GM21423 (cell line): ENCODE data around the gene ALG13.
"Not testable (repeated sequence)": the region's sequence is repeated elsewhere in the genome, so short reads cannot be mapped to it uniquely, and the experiment has no call there.

Experiments used
- ATAC-seq: cut with Tn5 transposase; IDR thresholded peaks from one replicate; pipeline ENCODE4 v1.9.1; 2021; ENCODE audit warnings: mild to moderate bottlenecking, moderate library complexity; ENCODE audit not compliant: unreplicated experiment

The ALG13 gene

GRCh38 chrX:111680988-111681779 is at the start of gene ALG13:
Gene ALG13 (plus strand): TSS chrX:111681170. CDS start chrX:111681219, 49 bp downstream.
- peak; percentile 98 for ATAC-seq

DNA sequence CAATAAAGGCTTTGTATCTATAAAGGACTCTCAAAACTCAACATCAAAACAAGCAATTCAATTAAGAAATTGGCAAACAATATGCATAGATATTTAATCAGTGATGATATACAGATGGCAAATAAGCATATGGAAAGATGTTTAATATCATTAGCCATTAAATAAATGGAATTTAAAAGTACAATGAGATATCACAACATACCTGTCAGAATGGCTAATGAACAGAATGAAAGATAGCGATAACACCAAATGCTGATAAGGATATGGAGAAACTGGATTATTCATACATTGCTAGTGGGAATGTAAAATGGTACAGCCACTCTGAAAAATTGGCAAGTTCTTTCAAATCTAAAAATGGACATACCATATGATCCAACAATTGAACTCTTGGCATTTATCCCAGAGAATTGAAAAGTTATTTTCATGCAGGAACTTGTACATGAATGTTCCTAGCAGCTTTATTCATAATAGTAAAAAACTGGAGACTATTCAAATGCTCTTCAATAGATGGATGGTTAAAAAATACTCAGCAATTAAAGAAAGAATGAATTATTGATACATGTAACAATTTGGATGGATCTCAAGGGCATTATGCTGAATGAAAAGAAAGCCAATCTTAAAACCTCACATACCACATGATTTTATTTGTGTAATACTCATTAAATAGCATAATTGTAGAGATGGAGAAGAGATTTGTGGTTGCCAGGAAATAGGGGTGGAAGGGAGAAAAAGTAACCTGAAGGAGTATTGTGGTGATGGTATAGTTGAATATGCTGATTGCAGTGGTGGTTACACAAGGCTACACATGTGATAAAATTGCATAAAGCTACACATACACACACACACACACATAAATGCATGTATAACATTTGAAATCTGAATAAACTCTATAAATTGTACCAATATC is 45.9 kb upstream of the ALG13 start:
- ATAC-seq, result no peak

- no peak for ATAC-seq
These were observed 39.0 kb upstream of the ALG13 start for GRCh38 chrX:111641969-111642368.

DNA sequence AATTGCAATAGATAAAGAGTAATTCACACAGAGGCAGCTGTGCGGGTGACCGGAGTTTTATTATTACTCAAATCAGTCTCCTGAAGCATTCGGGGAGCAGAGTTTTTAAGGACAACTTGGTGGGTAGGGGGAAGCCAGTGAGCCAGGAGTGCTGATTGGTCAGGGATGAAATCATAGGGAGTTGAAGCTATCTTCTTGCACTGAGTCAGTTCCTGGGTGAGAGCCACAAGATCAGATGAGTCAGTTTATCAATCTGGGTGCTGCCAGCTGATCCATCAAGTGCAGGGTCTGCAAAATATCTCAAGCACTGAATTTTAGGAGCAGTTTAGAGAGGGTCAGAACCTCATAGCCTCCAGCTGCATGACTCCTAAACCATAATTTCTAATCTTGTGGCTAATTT is 35.8 kb upstream of the ALG13 start:
- ATAC-seq, result not testable (repeated sequence)

DNA sequence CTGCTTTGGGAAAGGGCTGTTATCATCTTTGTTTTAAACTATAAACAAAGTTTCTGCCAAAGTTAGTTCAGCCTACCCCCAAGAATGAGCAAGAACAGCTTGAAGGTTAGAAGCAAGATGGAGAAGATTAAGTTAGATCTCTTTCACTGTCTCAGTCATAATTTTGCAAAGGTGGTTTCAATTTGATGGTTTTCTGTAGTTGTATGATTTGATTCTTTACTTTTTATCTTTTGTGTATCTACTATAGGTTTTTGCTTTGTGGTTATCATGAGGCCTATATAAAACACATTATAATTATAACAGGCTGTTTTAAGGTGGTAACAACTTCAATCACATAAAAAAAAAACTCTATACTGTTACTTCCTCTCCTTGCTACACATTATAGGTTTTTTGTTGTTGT is 35.4 kb upstream of the ALG13 start:
- no peak for ATAC-seq

GRCh38 chrX:111646515-111646914 is 34.5 kb upstream of the ALG13 start:
- ATAC-seq, result no peak

DNA sequence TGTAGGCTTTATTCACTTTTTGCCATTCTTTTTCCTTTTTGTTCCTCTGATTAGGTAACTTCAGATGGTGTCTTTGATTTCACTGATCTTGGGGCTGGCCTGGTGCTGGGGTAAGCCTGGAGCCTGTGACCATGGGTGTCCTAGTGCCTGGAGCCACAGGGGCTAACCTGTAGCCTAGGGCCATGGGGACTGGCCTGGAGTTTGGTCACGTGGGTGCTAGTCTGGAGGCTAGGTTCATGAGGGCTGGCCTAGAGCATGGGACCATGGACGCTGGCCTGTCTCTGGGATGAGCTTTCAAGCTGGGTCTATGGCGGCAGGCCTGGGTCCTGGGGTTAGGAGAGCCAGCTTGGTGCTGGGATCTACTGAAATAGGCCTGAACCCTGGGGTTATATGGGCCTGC is 32.2 kb upstream of the ALG13 start:
- ATAC-seq, result no peak

DNA sequence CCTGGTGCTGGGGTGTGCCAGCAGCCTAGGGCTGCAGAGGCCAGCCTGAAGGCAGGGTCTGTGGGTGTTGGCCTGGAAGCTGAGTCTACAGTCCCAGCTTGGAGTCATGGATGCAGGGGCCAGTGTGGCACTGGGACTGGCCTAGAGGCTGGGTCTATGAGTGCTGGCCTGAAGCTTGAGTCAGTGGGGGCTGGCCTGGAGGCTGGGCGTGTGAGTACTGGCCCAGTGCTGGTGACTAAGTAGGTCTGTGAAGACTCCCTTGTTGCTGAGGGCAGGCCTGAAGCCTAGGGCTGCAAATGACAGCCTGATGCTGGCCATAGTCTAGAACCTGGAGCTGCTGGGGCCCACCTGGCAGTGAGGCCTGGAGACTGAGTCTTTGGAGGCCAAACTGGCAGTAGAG is 31.3 kb upstream of the ALG13 start:
- ATAC-seq, result no peak

- ATAC-seq, result no peak
These were observed 30.1 kb upstream of the ALG13 start for GRCh38 chrX:111650845-111651244.

- ATAC-seq, result no peak
These were observed 28.3 kb upstream of the ALG13 start for GRCh38 chrX:111652719-111653118.

DNA sequence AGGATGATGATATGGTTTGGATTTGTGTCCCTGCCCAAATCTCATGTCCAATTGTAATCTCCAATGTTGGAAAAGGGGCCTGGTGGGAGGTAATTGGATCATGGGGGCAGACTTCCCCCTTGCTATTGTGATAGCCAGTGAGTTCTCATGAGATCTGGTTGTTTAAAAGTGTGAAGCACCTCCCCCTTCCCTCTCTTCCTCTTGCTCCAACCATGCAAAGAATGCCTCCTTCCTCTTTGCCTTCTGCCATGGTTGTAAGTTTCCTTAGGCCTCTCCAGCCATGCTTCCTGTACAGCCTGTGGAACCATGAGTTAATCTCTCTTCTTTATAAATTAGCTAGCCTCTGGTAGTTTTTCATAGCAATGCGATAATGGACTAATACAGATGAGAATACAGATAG is 19.7 kb upstream of the ALG13 start:
- ATAC-seq, result no peak

- ATAC-seq, result no peak
These were observed 18.7 kb upstream of the ALG13 start for GRCh38 chrX:111662292-111662691.

GRCh38 chrX:111671668-111672067 is 9.3 kb upstream of the ALG13 start:
- no peak for ATAC-seq

- no peak for ATAC-seq
These were observed 6.3 kb downstream of the ALG13 start for GRCh38 chrX:111687305-111687704.

DNA sequence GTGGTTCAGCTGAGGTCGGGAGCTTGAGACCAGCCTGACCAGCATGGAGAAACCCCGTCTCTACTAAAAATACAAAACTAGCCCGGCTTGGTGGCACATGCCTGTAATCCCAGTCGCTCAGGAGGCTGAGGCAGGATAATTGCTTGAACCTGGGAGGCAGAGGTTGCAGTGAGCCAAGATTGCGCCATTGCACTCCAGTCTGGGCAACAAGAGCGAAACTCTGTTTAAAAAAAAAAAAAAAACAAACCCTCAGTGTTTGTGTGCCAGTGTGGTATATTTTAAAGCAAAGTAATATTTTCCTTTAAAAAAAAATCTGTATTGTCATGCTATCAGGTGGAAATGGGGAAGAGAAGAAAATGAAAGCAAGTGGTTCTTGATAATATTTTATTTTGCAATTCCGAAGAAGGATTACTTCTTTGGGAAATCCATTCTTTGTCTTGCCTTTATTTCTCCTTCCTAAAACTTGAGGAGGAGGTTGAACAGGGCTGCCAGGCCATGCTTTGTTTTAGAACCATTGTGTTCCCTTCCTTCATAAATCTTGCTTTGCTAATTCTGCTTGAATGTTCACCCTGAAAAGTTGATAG is 14.4 kb downstream of the ALG13 start:
- no peak for ATAC-seq

GRCh38 chrX:111719426-111720210 is 38.6 kb downstream of the ALG13 start:
- ATAC-seq, result no peak

GRCh38 chrX:111728096-111728495 is 47.1 kb downstream of the ALG13 start:
- no peak for ATAC-seq

GRCh38 chrX:111731351-111731750 is 50.4 kb downstream of the ALG13 start:
- no peak for ATAC-seq

DNA sequence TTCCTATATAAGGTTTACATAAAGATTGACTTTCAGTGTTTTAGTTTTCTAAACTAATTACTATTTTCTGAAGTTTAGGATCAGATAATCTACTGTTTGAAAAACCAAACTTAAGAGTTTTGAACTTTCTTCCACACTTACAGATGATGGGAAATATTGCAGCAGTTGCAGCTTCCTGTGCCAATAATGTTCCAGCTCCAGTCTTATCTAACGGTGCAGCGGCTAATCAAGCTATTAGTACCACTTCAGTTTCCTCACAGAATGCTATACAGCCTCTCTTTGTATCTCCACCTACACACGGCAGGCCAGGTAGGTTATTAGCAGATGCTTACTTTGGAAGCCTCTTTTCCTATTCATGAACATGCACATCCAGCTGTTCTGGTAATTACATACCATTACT is 55.6 kb downstream of the ALG13 start:
- no peak for ATAC-seq

- no peak for ATAC-seq
These were observed 61.0 kb downstream of the ALG13 start for GRCh38 chrX:111742018-111742417.

DNA sequence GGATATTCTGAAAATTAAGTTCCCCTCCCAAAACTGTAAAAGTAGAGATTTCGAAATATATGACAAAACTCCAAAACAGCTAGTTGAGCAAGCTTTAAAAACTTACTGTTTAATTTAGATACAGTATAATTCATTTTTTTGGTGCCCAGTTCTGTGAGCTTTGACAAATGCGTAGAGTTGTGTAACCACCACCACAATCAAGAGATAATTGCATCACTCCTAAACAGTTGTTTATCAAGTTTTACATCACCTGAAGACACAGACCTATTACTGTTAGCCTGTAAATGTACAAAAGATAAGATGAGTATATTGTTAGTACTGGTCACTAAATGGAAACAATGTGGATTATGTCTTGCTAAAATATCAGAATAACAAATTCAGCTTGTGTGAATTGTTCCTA is 62.3 kb downstream of the ALG13 start:
- no peak for ATAC-seq
